HepG2 (cell line): ENCODE measurements around the gene PIK3CB. TPM values are rescaled to one million over a fixed set of nuclear protein-coding genes. Genes with fewer than 3 reads are reported as not detected.
A peak's percentile ranks its signal among the peaks of the same experiment; 100 is the strongest.

ENCODE experiments used
- BCL6 ChIP-seq: IDR thresholded peaks from 2 replicates; pipeline ENCODE4 v1.6.1; 2016; ENCODE audit warnings: missing genetic modification reagents, missing compliant biosample characterization
- BORCS8-MEF2B ChIP-seq: sonication (generic); formaldehyde crosslinking; IDR thresholded peaks from 2 replicates; pipeline ENCODE4 v1.8.0; 2022; ENCODE audit warnings: mild to moderate bottlenecking, missing genetic modification reagents
- CBFB ChIP-seq: sonication (generic); formaldehyde crosslinking; IDR thresholded peaks from 2 replicates; pipeline ENCODE4 v1.4.0; 2020; ENCODE audit warnings: missing genetic modification reagents
- HDAC2 ChIP-seq: sonication (generic); formaldehyde crosslinking; IDR thresholded peaks from 2 replicates; pipeline ENCODE4 v1.4.0; 2020; ENCODE audit warnings: missing genetic modification reagents
- JUNB ChIP-seq: sonication (generic); formaldehyde crosslinking; IDR thresholded peaks from 2 replicates; pipeline ENCODE4 v1.8.0; 2022; ENCODE audit warnings: missing genetic modification reagents, mild to moderate bottlenecking, borderline replicate concordance
- RCOR2 ChIP-seq: IDR thresholded peaks from 2 replicates; pipeline ENCODE4 v1.6.1; 2016; ENCODE audit warnings: missing biosample characterization, missing genetic modification reagents
- TRIM24 ChIP-seq: sonication (generic); formaldehyde crosslinking; IDR thresholded peaks from 2 replicates; pipeline ENCODE4 v1.8.0; 2022; ENCODE audit warnings: mild to moderate bottlenecking, missing genetic modification reagents
- YEATS2 ChIP-seq: sonication (generic); formaldehyde crosslinking; IDR thresholded peaks from 2 replicates; pipeline ENCODE4 v1.4.0; 2020; ENCODE audit warnings: missing genetic modification reagents, borderline replicate concordance
- ZFP36L2 ChIP-seq: sonication (generic); formaldehyde crosslinking; IDR thresholded peaks from 2 replicates; pipeline ENCODE4 v1.4.0; 2020; ENCODE audit warnings: missing genetic modification reagents
- ZNF747 ChIP-seq: sonication (generic); formaldehyde crosslinking; IDR thresholded peaks from 2 replicates; pipeline ENCODE4 v1.8.1; 2023; ENCODE audit warnings: missing genetic modification reagents, mild to moderate bottlenecking, borderline replicate concordance
- ZNF878 ChIP-seq: sonication (generic); formaldehyde crosslinking; IDR thresholded peaks from 2 replicates; pipeline ENCODE4 v1.8.1; 2023; ENCODE audit warnings: mild to moderate bottlenecking, missing genetic modification reagents, moderate library complexity
- polyA plus RNA-seq, 8 experiments: library from polyadenylated mRNA; depleted of rRNA in 3 of 8; stranded (reverse) in 7 of 8; unstranded in 1 of 8; fragments of >200 nt; fragmentation: Illumina TruSeq in 4 of 8; extraction: Trizol in 4 of 8; gene quantifications; 2 replicates each; pipeline versions ENCODE4 v1.2.1 to v1.2.3, GENCODE V29; 2011 to 2016; ENCODE audit warnings: low read depth in 4 of 8, missing spikeins in 1 of 8, mixed read lengths in 1 of 8; ENCODE audit not compliant: insufficient read depth in 1 of 8
- total RNA-seq, 5 experiments: library from RNA; depleted of rRNA; stranded (reverse); fragments of >200 nt; fragmentation: Illumina TruSeq; extraction: Trizol; gene quantifications; 2 replicates each; pipeline ENCODE4 v1.2.3, GENCODE V29; 2016; ENCODE audit warnings: low read depth in 1 of 5
- TF ChIP-seq, protein P1 (sequence below): sonication (generic); formaldehyde crosslinking; IDR thresholded peaks from 2 replicates; pipeline ENCODE4 v1.5.1; 2020; ENCODE audit warnings: mild to moderate bottlenecking, missing genetic modification reagents
- TF ChIP-seq, protein P2 (sequence below): sonication (generic); formaldehyde crosslinking; IDR thresholded peaks from 2 replicates; pipeline ENCODE4 v1.4.0; 2020; ENCODE audit warnings: missing genetic modification reagents, borderline replicate concordance
- TF ChIP-seq, protein P3 (sequence below): sonication (generic); formaldehyde crosslinking; conservative IDR thresholded peaks from 2 replicates; pipeline ENCODE4 v1.4.0; 2020; ENCODE audit warnings: mild to moderate bottlenecking, missing genetic modification reagents, moderate library complexity
- TF ChIP-seq, protein P4 (sequence below): sonication (generic); formaldehyde crosslinking; IDR thresholded peaks from 2 replicates; pipeline ENCODE4 v1.4.0; 2020; ENCODE audit warnings: missing genetic modification reagents
- TF ChIP-seq, protein P5 (sequence below): sonication (generic); formaldehyde crosslinking; IDR thresholded peaks from 2 replicates; pipeline ENCODE4 v1.5.1; 2020; ENCODE audit warnings: mild to moderate bottlenecking, missing genetic modification reagents, borderline replicate concordance

PIK3CB gene
- total and polyA plus RNA-seq, 2 of the 13 experiments (the other 11 are each of a cell fraction or from before 2014, with no cell fraction given): 6.6 to 18.7 TPM

DNA sequence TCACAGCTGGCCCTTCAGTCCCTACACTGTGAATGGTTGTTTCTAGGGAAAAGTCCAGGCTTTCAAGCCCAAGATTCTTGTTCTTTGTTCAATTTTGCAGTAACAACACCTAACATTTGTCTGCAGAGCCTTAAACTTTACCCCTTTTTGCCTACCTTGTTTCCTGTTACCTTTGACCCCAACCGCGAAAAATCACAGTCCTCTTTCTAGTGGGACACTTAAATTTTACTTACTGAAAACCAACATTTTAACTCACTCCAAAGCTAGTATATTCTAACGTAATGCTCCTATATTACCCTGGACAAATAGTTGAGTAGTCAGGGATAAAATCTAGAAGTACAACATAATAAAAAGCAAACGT lies 649 bp upstream of the PIK3CB start (continued):
- TF ChIP-seq, protein P1, sequence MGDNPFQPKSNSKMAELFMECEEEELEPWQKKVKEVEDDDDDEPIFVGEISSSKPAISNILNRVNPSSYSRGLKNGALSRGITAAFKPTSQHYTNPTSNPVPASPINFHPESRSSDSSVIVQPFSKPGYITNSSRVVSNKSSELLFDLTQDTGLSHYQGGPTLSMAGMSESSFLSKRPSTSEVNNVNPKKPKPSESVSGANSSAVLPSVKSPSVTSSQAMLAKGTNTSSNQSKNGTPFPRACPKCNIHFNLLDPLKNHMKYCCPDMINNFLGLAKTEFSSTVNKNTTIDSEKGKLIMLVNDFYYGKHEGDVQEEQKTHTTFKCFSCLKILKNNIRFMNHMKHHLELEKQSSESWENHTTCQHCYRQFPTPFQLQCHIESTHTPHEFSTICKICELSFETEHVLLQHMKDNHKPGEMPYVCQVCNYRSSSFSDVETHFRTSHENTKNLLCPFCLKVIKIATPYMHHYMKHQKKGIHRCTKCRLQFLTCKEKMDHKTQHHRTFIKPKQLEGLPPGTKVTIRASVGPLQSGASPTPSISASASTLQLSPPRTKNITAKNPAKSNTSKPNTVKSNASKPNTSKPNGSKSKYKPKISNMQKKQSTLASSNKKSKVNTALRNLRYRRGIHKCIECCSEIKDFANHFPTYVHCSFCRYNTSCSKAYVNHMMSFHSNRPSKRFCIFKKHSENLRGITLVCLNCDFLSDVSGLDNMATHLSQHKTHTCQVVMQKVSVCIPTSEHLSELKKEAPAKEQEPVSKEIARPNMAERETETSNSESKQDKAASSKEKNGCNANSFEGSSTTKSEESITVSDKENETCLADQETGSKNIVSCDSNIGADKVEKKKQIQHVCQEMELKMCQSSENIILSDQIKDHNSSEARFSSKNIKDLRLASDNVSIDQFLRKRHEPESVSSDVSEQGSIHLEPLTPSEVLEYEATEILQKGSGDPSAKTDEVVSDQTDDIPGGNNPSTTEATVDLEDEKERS (CRISPR knock-in tag): 0 out of 2 replicates have a peak, but pooled peaks have one; percentile 32
- TF ChIP-seq ZNF878 (CRISPR knock-in tag): peak; percentile 50; the same call in 1 of the 2 replicates
- TF ChIP-seq YEATS2 (CRISPR knock-in tag): no peak
- TF ChIP-seq JUNB (CRISPR knock-in tag): no peak
- TF ChIP-seq TRIM24 (CRISPR knock-in tag): no peak
- TF ChIP-seq CBFB (CRISPR knock-in tag): no peak
- TF ChIP-seq, protein P2, sequence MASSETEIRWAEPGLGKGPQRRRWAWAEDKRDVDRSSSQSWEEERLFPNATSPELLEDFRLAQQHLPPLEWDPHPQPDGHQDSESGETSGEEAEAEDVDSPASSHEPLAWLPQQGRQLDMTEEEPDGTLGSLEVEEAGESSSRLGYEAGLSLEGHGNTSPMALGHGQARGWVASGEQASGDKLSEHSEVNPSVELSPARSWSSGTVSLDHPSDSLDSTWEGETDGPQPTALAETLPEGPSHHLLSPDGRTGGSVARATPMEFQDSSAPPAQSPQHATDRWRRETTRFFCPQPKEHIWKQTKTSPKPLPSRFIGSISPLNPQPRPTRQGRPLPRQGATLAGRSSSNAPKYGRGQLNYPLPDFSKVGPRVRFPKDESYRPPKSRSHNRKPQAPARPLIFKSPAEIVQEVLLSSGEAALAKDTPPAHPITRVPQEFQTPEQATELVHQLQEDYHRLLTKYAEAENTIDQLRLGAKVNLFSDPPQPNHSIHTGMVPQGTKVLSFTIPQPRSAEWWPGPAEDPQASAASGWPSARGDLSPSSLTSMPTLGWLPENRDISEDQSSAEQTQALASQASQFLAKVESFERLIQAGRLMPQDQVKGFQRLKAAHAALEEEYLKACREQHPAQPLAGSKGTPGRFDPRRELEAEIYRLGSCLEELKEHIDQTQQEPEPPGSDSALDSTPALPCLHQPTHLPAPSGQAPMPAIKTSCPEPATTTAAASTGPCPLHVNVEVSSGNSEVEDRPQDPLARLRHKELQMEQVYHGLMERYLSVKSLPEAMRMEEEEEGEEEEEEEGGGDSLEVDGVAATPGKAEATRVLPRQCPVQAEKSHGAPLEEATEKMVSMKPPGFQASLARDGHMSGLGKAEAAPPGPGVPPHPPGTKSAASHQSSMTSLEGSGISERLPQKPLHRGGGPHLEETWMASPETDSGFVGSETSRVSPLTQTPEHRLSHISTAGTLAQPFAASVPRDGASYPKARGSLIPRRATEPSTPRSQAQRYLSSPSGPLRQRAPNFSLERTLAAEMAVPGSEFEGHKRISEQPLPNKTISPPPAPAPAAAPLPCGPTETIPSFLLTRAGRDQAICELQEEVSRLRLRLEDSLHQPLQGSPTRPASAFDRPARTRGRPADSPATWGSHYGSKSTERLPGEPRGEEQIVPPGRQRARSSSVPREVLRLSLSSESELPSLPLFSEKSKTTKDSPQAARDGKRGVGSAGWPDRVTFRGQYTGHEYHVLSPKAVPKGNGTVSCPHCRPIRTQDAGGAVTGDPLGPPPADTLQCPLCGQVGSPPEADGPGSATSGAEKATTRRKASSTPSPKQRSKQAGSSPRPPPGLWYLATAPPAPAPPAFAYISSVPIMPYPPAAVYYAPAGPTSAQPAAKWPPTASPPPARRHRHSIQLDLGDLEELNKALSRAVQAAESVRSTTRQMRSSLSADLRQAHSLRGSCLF (CRISPR knock-in tag): no peak
- TF ChIP-seq, protein P3, sequence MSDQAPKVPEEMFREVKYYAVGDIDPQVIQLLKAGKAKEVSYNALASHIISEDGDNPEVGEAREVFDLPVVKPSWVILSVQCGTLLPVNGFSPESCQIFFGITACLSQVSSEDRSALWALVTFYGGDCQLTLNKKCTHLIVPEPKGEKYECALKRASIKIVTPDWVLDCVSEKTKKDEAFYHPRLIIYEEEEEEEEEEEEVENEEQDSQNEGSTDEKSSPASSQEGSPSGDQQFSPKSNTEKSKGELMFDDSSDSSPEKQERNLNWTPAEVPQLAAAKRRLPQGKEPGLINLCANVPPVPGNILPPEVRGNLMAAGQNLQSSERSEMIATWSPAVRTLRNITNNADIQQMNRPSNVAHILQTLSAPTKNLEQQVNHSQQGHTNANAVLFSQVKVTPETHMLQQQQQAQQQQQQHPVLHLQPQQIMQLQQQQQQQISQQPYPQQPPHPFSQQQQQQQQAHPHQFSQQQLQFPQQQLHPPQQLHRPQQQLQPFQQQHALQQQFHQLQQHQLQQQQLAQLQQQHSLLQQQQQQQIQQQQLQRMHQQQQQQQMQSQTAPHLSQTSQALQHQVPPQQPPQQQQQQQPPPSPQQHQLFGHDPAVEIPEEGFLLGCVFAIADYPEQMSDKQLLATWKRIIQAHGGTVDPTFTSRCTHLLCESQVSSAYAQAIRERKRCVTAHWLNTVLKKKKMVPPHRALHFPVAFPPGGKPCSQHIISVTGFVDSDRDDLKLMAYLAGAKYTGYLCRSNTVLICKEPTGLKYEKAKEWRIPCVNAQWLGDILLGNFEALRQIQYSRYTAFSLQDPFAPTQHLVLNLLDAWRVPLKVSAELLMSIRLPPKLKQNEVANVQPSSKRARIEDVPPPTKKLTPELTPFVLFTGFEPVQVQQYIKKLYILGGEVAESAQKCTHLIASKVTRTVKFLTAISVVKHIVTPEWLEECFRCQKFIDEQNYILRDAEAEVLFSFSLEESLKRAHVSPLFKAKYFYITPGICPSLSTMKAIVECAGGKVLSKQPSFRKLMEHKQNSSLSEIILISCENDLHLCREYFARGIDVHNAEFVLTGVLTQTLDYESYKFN (CRISPR knock-in tag): 0 out of 2 replicates have a peak, but pooled peaks have one; percentile 18
- 0 out of 2 replicates have a peak, but pooled peaks have one; percentile 16 for TF ChIP-seq HDAC2 (CRISPR knock-in tag)
- TF ChIP-seq BORCS8-MEF2B (CRISPR knock-in tag): no peak
- 0 out of 2 replicates have a peak, but pooled peaks have one; percentile 5 for TF ChIP-seq RCOR2 (CRISPR knock-in tag)
- TF ChIP-seq, protein P4, sequence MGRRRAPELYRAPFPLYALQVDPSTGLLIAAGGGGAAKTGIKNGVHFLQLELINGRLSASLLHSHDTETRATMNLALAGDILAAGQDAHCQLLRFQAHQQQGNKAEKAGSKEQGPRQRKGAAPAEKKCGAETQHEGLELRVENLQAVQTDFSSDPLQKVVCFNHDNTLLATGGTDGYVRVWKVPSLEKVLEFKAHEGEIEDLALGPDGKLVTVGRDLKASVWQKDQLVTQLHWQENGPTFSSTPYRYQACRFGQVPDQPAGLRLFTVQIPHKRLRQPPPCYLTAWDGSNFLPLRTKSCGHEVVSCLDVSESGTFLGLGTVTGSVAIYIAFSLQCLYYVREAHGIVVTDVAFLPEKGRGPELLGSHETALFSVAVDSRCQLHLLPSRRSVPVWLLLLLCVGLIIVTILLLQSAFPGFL (CRISPR knock-in tag): no peak
- no peak for TF ChIP-seq ZFP36L2 (CRISPR knock-in tag)
- TF ChIP-seq, protein P5, sequence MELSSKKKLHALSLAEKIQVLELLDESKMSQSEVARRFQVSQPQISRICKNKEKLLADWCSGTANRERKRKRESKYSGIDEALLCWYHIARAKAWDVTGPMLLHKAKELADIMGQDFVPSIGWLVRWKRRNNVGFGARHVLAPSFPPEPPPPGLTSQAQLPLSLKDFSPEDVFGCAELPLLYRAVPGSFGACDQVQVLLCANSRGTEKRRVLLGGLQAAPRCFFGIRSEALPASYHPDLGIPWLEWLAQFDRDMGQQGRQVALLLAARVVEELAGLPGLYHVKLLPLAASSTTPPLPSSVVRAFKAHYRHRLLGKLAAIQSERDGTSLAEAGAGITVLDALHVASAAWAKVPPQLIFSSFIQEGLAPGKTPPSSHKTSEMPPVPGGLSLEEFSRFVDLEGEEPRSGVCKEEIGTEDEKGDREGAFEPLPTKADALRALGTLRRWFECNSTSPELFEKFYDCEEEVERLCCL (CRISPR knock-in tag): no peak
- TF ChIP-seq ZNF747: peak; percentile 18; the same call in 1 of the 2 replicates
- TF ChIP-seq BCL6 (CRISPR knock-in tag): no peak
